NCI-H2081 treated with DMSO at 0.1 percent for 48 hours (cell line): ENCODE data around the gene OPN3.
A peak's percentile ranks its signal among the peaks of the same experiment; 100 is the strongest.

Experiments
- DNase-seq: peaks from one replicate; lab custom pipeline; 2025; lab: John Stamatoyannopoulos, UW

The OPN3 gene

GRCh38 chr1:241615043-241615974 lies 24.9 kb downstream of the OPN3 start:
- no peak for DNase-seq

GRCh38 chr1:241614572-241614971 lies 25.6 kb downstream of the OPN3 start:
- no peak for DNase-seq

GRCh38 chr1:241614144-241614543 lies 26.0 kb downstream of the OPN3 start:
- DNase-seq: no peak

GRCh38 chr1:241612533-241613477 lies 27.4 kb downstream of the OPN3 start:
- no peak for DNase-seq

GRCh38 chr1:241611736-241612135 lies 28.4 kb downstream of the OPN3 start:
- DNase-seq: no peak

GRCh38 chr1:241611063-241611462 lies 29.1 kb downstream of the OPN3 start:
- DNase-seq: peak; percentile 56

- DNase-seq: peak; percentile 42
These were observed 29.9 kb downstream of the OPN3 start for GRCh38 chr1:241610056-241610815.

GRCh38 chr1:241608379-241609033 lies 31.7 kb downstream of the OPN3 start:
- no peak for DNase-seq

GRCh38 chr1:241607497-241607896 lies 32.7 kb downstream of the OPN3 start:
- DNase-seq: no peak

- no peak for DNase-seq
These were observed 33.6 kb downstream of the OPN3 start for GRCh38 chr1:241606544-241606943.

GRCh38 chr1:241605146-241605805 lies 34.9 kb downstream of the OPN3 start:
- DNase-seq: no peak

GRCh38 chr1:241603731-241604245 lies 36.4 kb downstream of the OPN3 start:
- no peak for DNase-seq

GRCh38 chr1:241600496-241600901 lies 39.7 kb downstream of the OPN3 start:
- no peak for DNase-seq

- no peak for DNase-seq
These were observed 41.9 kb downstream of the OPN3 start for GRCh38 chr1:241598249-241598648.

GRCh38 chr1:241596633-241597032 lies 43.5 kb downstream of the OPN3 start:
- no peak for DNase-seq

- DNase-seq: no peak
These were observed 47.0 kb downstream of the OPN3 start for GRCh38 chr1:241593186-241593585.

GRCh38 chr1:241592273-241592958 lies 47.8 kb downstream of the OPN3 start:
- DNase-seq: no peak

GRCh38 chr1:241591736-241592135 lies 48.4 kb downstream of the OPN3 start:
- DNase-seq: no peak

GRCh38 chr1:241591317-241591716 lies 48.9 kb downstream of the OPN3 start:
- no peak for DNase-seq

GRCh38 chr1:241590719-241591118 lies 49.5 kb downstream of the OPN3 start:
- no peak for DNase-seq
